Adrenal gland (tissue), 5 donors: Measurements from ENCODE around the gene BTBD9.

Experiments
- POLR2A ChIP-seq, 2 donors: fragments of 450-650 bp; IDR thresholded peaks; one replicate each; pipeline ENCODE4 v1.6.1; 2017; ENCODE audit warnings: antibody characterized with exemption in 2 of 2, mild to moderate bottlenecking in 2 of 2, moderate library complexity in 1 of 2
- TF ChIP-seq, protein P1 (sequence below), 6 experiments: fragments of 450-650 bp in 4 of 6; fragments of 200-600 bp in 2 of 6; sonication (generic) in 1 of 6; IDR thresholded peaks; 1 replicate in 5 of 6; 2 replicates in 1 of 6; pipeline versions ENCODE4 v1.5.1 to v1.8.0; 2016 to 2021; ENCODE audit warnings: antibody characterized with exemption in 6 of 6, mild to moderate bottlenecking in 2 of 6, moderate library complexity in 1 of 6
- donor health status: DM: no; HTN: no; CAD: no.

DNA sequence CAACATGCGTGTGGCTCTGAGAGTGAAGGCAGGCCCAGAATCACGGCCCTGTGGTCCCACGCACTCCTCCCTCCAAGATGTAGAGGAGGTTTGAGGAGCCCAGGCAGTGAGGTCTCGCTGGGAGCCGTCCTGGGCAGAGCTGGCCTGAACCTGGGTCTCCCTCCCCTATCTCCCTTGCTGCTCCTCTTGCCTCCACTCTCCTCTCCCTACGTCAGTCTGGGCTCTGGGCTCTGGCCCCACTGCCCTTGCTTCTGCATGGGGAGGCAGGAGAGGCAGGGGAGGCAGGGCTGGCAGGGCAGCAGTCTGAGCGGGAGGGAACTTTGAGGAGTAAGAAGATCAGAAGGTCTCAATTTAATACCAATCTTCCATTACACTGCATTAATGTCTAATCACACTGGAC lies 445.1 kb downstream of the BTBD9 start:
- TF ChIP-seq, protein P1, sequence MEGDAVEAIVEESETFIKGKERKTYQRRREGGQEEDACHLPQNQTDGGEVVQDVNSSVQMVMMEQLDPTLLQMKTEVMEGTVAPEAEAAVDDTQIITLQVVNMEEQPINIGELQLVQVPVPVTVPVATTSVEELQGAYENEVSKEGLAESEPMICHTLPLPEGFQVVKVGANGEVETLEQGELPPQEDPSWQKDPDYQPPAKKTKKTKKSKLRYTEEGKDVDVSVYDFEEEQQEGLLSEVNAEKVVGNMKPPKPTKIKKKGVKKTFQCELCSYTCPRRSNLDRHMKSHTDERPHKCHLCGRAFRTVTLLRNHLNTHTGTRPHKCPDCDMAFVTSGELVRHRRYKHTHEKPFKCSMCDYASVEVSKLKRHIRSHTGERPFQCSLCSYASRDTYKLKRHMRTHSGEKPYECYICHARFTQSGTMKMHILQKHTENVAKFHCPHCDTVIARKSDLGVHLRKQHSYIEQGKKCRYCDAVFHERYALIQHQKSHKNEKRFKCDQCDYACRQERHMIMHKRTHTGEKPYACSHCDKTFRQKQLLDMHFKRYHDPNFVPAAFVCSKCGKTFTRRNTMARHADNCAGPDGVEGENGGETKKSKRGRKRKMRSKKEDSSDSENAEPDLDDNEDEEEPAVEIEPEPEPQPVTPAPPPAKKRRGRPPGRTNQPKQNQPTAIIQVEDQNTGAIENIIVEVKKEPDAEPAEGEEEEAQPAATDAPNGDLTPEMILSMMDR (IDR thresholded peaks at IDR 0.05): no peak
- no peak for TF ChIP-seq POLR2A (IDR thresholded peaks at IDR 0.05)
